Body of pancreas (tissue), 4 donors: Measurements from ENCODE around the gene ERGIC2. TPM values are rescaled to one million over a fixed set of nuclear protein-coding genes. Genes with fewer than 3 reads are reported as not detected.
A peak's percentile ranks its signal among the peaks of the same experiment; 100 is the strongest.

ENCODE experiments used
- ATAC-seq: fragments of 150-250 bp; one replicate; pipeline ENCODE4 v1.9.1; 2016
- DNase-seq, 4 donors: peaks; one replicate each; pipeline ENCODE4 v3.0.0-alpha.2; 2019
- H3K27ac ChIP-seq, 4 donors: fragments of 200-600 bp; sonication (generic); 1 replicate in 3 of 4; 2 replicates in 1 of 4; pipeline versions ENCODE4 v1.5.1 to v1.6.1; 2016 to 2019; ENCODE audit warnings: mild to moderate bottlenecking in 1 of 4, mixed read lengths in 1 of 4, moderate library complexity in 1 of 4
- H3K27me3 ChIP-seq, 2 donors: fragments of 200-600 bp; sonication (generic); one replicate each; pipeline ENCODE4 v1.6.0; 2016; ENCODE audit warnings: mild to moderate bottlenecking in 1 of 2
- H3K36me3 ChIP-seq, 2 donors: fragments of 200-600 bp; sonication (generic); replicated peaks in 1 of 2; 2 replicates each; pipeline ENCODE4 v1.5.1; 2016; ENCODE audit warnings: low read depth in 2 of 2; ENCODE audit not compliant: insufficient read depth in 1 of 2
- H3K4me1 ChIP-seq: fragments of 200-600 bp; sonication (generic); one replicate; pipeline ENCODE4 v1.6.0; 2016
- H3K4me3 ChIP-seq, 2 donors: fragments of 200-600 bp; sonication (generic); 1 replicate in 1 of 2; 2 replicates in 1 of 2; pipeline ENCODE4 v1.5.1; 2016 to 2019
- H3K9me3 ChIP-seq, 3 donors: fragments of 200-600 bp; sonication (generic); 1 replicate in 2 of 3; 2 replicates in 1 of 3; pipeline ENCODE4 v1.5.1; 2016
- CTCF ChIP-seq, 7 experiments: fragments of 450-650 bp in 4 of 7; fragments of 200-600 bp in 3 of 7; sonication (generic) in 3 of 7; IDR thresholded peaks; one replicate each; pipeline ENCODE4 v1.5.1; 2016 to 2019; ENCODE audit warnings: antibody characterized with exemption in 7 of 7
- POLR2A ChIP-seq, 3 donors: fragments of 450-650 bp; IDR thresholded peaks; one replicate each; pipeline ENCODE4 v1.6.1; 2016; ENCODE audit warnings: antibody characterized with exemption in 3 of 3, mild to moderate bottlenecking in 2 of 3
- WGBS, 2 donors: methylation state at CpG; one replicate each; pipeline ENCODE4 v1.1.5; 2017; 5-methylcytosine and 5-hydroxymethylcytosine counted together
- intact Hi-C: fragments of 100-400 bp; cut with DNase I; formaldehyde crosslinking; loops from one replicate; pipeline ENCODE4 v1.15.1; 2023
- total RNA-seq, 2 donors: library from RNA; depleted of rRNA; stranded (reverse); fragments of >200 nt; gene quantifications; one replicate each; pipeline ENCODE4 v1.1.0, GENCODE V29; 2016

Gene ERGIC2
- total RNA-seq, 2 donors from 2014 or later = 12.5 to 38.4 TPM

- TF ChIP-seq POLR2A (IDR thresholded peaks at IDR 0.05) (no peak), CTCF (IDR thresholded peaks at IDR 0.05) (peak in 1 of 7 experiments; percentile 14)
- H3K9me3 ChIP-seq = no peaks in the 10 kb centered on the region
- H3K36me3 ChIP-seq = no peaks in the 10 kb centered on the region
- no peak for ATAC-seq
- H3K4me3 ChIP-seq = no peak overlapping the region
- WGBS, 2 donors = 63 to 64% methylated on average over 4 of the region's 4 CpGs
- no peak for DNase-seq
- H3K4me1 ChIP-seq = peaks cover 9% of the 10 kb centered on the region
- no peak overlapping the region for H3K27ac ChIP-seq
- intact Hi-C loops = no loop called here
- no peaks in the 10 kb centered on the region for H3K27me3 ChIP-seq
Measured at GRCh38 chr12:29427964-29428363, 47.0 kb upstream of the ERGIC2 start.

GRCh38 chr12:29426498-29426897 is 45.5 kb upstream of the ERGIC2 start:
- ATAC-seq (no peak), DNase-seq (no peak)
- no peak for TF ChIP-seq CTCF (IDR thresholded peaks at IDR 0.05)
- no peak for TF ChIP-seq POLR2A (IDR thresholded peaks at IDR 0.05)
- Histone ChIP-seq H3K36me3 (no peaks in the 10 kb centered on the region), H3K27me3 (no peaks in the 10 kb centered on the region), H3K4me3 (no peak overlapping the region), H3K27ac (no peak overlapping the region), H3K4me1 (peaks cover 9% of the 10 kb centered on the region), H3K9me3 (no peaks in the 10 kb centered on the region)
- WGBS, 2 donors = 92 to 98% methylated on average over 2 of the region's 2 CpGs
- intact Hi-C loops = no loop called here

- peaks cover 7% of the 10 kb centered on the region for H3K4me1 ChIP-seq
- no peak for DNase-seq
- no peaks in the 10 kb centered on the region for H3K36me3 ChIP-seq
- intact Hi-C loops = no loop called here
- H3K4me3 ChIP-seq = no peak overlapping the region
- H3K27me3 ChIP-seq = no peaks in the 10 kb centered on the region
- 55 to 57% methylated on average over 2 of the region's 2 CpGs for WGBS, 2 donors
- ATAC-seq = no peak
- TF ChIP-seq CTCF (IDR thresholded peaks at IDR 0.05) (no peak), POLR2A (IDR thresholded peaks at IDR 0.05) (no peak)
- no peak overlapping the region for H3K27ac ChIP-seq
- no peaks in the 10 kb centered on the region for H3K9me3 ChIP-seq
Measured at GRCh38 chr12:29425722-29426121, 44.8 kb upstream of the ERGIC2 start.

GRCh38 chr12:29416748-29417147 is 35.8 kb upstream of the ERGIC2 start:
- H3K4me1 ChIP-seq = no peaks in the 10 kb centered on the region
- H3K27ac ChIP-seq = no peak overlapping the region
- no peak for TF ChIP-seq POLR2A (IDR thresholded peaks at IDR 0.05)
- TF ChIP-seq CTCF (IDR thresholded peaks at IDR 0.05) = no peak
- no peaks in the 10 kb centered on the region for H3K9me3 ChIP-seq
- H3K4me3 ChIP-seq = no peak overlapping the region
- ATAC-seq (no peak), DNase-seq (no peak)
- intact Hi-C loops = no loop called here
- H3K27me3 ChIP-seq = no peaks in the 10 kb centered on the region
- H3K36me3 ChIP-seq = no peaks in the 10 kb centered on the region

- 41 to 50% methylated on average over 4 of the region's 4 CpGs for WGBS, 2 donors
- no peak for TF ChIP-seq CTCF (IDR thresholded peaks at IDR 0.05)
- TF ChIP-seq POLR2A (IDR thresholded peaks at IDR 0.05) = no peak
- Histone ChIP-seq H3K27me3 (no peaks in the 10 kb centered on the region), H3K27ac (no peak overlapping the region), H3K4me3 (no peak overlapping the region), H3K36me3 (no peaks in the 10 kb centered on the region), H3K9me3 (no peaks in the 10 kb centered on the region), H3K4me1 (no peaks in the 10 kb centered on the region)
- intact Hi-C loops = no loop called here
- no peak for ATAC-seq
- DNase-seq = no peak
Measured at GRCh38 chr12:29415111-29415510, 34.1 kb upstream of the ERGIC2 start.
